CD4-positive, CD25-positive, alpha-beta regulatory T cell (primary cell): ENCODE measurements around the gene APBA2. TPM values are rescaled to one million over a fixed set of nuclear protein-coding genes. Genes with fewer than 3 reads are reported as not detected.

Source experiments
- ATAC-seq, 2 donors: fragments of 150-1000 bp; cut with Tn5 transposase; one replicate each; pipeline ENCODE4 v1.10.0; 2021; ENCODE audit warnings: low read depth in 2 of 2, moderate number of reproducible peaks in 2 of 2, moderate library complexity in 1 of 2
- DNase-seq, 3 donors: peaks; one replicate each; pipeline versions ENCODE4 v3.0.0 to v3.0.0-alpha.2; 2012 to 2022; ENCODE audit warnings: mixed read lengths in 1 of 3
- H3K27ac ChIP-seq: one replicate; pipeline ENCODE4 v1.7.0; 2013; ENCODE audit warnings: mild to moderate bottlenecking, low read length; ENCODE audit not compliant: insufficient read depth, poor library complexity, severe bottlenecking
- H3K27me3 ChIP-seq: one replicate; pipeline ENCODE4 v1.7.0; 2013; ENCODE audit warnings: low read length; ENCODE audit not compliant: control insufficient read depth, insufficient read depth
- H3K36me3 ChIP-seq: one replicate; pipeline ENCODE4 v1.7.0; 2013; ENCODE audit warnings: mild to moderate bottlenecking, low read length, moderate library complexity; ENCODE audit not compliant: control insufficient read depth, insufficient read depth
- H3K4me1 ChIP-seq: 2 replicates; pipeline ENCODE4 v1.7.0; 2013; ENCODE audit warnings: mild to moderate bottlenecking, low read length; ENCODE audit not compliant: insufficient read depth, control insufficient read depth, poor library complexity, severe bottlenecking
- H3K4me3 ChIP-seq: one replicate; pipeline ENCODE4 v1.7.0; 2013; ENCODE audit warnings: low read depth, mild to moderate bottlenecking, low read length, moderate library complexity
- H3K9me3 ChIP-seq, 2 experiments: 1 replicate in 1 of 2; 2 replicates in 1 of 2; pipeline ENCODE4 v1.7.0; 2013; ENCODE audit warnings: low read length in 2 of 2, mild to moderate bottlenecking in 1 of 2, moderate library complexity in 1 of 2; ENCODE audit not compliant: control insufficient read depth in 2 of 2
- H3K27ac Mint-ChIP-seq, 3 donors: one replicate each; pipeline ENCODE4 v1.8.0; 2020 to 2022; ENCODE audit warnings: mild to moderate bottlenecking in 3 of 3, mixed read lengths in 3 of 3, moderate library complexity in 2 of 3
- H3K27me3 Mint-ChIP-seq: one replicate; pipeline ENCODE4 v1.8.0; 2022; ENCODE audit warnings: mild to moderate bottlenecking, mixed read lengths
- H3K36me3 Mint-ChIP-seq: one replicate; pipeline ENCODE4 v1.8.0; 2020; ENCODE audit warnings: mixed read lengths
- H3K4me1 Mint-ChIP-seq, 4 donors: one replicate each; pipeline ENCODE4 v1.8.0; 2020 to 2022; ENCODE audit warnings: mixed read lengths in 4 of 4, mild to moderate bottlenecking in 1 of 4
- H3K4me3 Mint-ChIP-seq, 4 donors: one replicate each; pipeline ENCODE4 v1.8.0; 2020 to 2022; ENCODE audit warnings: mild to moderate bottlenecking in 4 of 4, mixed read lengths in 4 of 4, moderate library complexity in 3 of 4
- H3K9me3 Mint-ChIP-seq, 7 donors: one replicate each; pipeline ENCODE4 v1.8.0; 2020 to 2022; ENCODE audit warnings: mixed read lengths in 7 of 7, mild to moderate bottlenecking in 3 of 7, moderate library complexity in 2 of 7
- polyA plus RNA-seq, 4 donors: library from polyadenylated mRNA; unstranded; fragments of 300-500 nt; fragmentation: Illumina TruSeq; gene quantifications; one replicate each; pipeline ENCODE4 v1.2.3, GENCODE V29; 2021
- total RNA-seq: library from RNA; stranded (reverse); gene quantifications from one replicate; pipeline ENCODE4 v1.2.3, GENCODE V29; 2022

APBA2 gene
- total and polyA plus RNA-seq, 5 donors from 2014 or later: 8.6 to 24.2 (median 13.9) TPM

DNA sequence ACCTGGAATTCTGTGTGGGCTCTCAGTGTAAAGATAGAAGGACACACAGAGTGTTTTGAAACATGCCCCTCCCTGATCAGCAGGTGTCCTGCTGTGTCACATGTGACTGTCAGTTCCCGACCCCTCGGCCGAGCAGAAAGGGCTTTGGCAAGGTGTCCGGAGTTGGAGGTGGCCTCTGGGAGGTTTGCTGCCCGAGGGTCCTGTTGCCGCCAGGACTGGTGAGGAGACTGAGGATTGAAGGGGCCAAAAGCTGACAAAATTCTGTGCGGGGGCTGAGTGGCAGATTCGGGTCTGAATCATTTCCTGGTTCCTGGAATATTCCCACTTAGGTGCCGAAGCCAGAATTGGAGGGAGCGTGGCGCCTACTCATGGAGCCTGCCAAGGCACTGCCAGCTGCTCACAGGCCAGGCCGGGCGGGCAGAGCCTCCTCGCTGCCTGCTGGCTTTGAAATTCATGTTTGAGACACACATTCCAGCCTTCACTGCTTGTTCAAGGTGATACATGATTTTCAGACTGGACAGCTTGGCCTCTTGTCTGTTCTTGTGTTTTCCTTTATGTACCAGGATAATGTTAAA lies 83.8 kb downstream of the APBA2 start:
- Mint-ChIP-seq H3K9me3 (no peaks in the 10 kb centered on the region), H3K4me1 (peaks cover 0 to 6% (median 3%) of the 10 kb centered on the region in 4 donors), H3K36me3 (no peaks in the 10 kb centered on the region), H3K27ac (no peak overlapping the region), H3K27me3 (peaks cover 4% of the 10 kb centered on the region), H3K4me3 (no peak overlapping the region)
- Histone ChIP-seq H3K27ac (no peak overlapping the region), H3K27me3 (no peaks in the 10 kb centered on the region), H3K36me3 (no peaks in the 10 kb centered on the region), H3K4me3 (no peak overlapping the region), H3K9me3 (no peaks in the 10 kb centered on the region), H3K4me1 (no peaks in the 10 kb centered on the region)
- ATAC-seq (no peak), DNase-seq (no peak)

DNA sequence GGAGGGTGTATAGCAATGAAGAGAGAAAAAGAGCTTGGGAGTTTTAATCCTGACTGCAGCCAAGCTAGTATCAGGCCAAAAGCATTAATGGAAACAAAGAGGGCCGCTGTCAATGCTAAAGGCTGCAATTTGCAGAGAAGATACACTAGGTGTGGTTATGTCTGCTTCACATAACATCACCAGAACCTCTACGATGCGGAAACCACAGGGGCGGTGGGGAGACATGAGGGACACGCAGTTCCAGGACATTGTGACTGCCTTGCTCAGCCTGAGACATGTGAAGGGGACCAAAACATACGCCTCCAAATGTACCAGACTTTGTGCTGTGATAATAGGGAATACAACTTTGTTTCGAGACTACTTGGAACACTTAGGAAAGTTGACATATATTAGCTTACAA lies 88.4 kb downstream of the APBA2 start:
- Mint-ChIP-seq H3K4me1 (peaks cover 0 to 8% (median 0%) of the 10 kb centered on the region in 4 donors), H3K9me3 (no peaks in the 10 kb centered on the region), H3K4me3 (no peak overlapping the region), H3K36me3 (no peaks in the 10 kb centered on the region), H3K27ac (no peak overlapping the region), H3K27me3 (no peaks in the 10 kb centered on the region)
- ATAC-seq (no peak), DNase-seq (no peak)
- H3K27ac ChIP-seq: no peak overlapping the region
- H3K9me3 ChIP-seq: no peaks in the 10 kb centered on the region
- no peak overlapping the region for H3K4me3 ChIP-seq
- H3K4me1 ChIP-seq: no peaks in the 10 kb centered on the region
- H3K36me3 ChIP-seq: no peaks in the 10 kb centered on the region
- H3K27me3 ChIP-seq: no peaks in the 10 kb centered on the region

DNA sequence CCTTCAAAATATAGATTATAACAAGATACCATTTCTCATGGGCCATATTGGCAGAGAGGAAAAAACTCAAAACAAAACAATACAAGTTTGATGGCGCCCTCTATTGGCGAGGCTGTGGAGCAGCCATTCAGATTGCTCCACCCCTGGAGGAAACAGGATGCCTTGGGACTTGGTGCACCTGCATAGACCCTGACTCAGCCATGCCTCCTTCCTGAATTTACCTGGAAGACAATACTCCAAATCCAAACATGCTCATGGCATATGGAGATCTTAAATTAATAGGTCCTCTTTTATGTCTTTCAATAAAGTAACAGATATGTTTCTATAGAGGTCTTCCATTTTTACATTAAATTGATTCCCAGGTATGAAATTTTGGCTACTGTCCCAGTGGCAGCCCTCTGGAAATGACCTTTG lies 90.0 kb downstream of the APBA2 start:
- Mint-ChIP-seq H3K27me3 (no peaks in the 10 kb centered on the region), H3K4me1 (peaks cover 0 to 12% (median 0%) of the 10 kb centered on the region in 4 donors), H3K9me3 (no peaks in the 10 kb centered on the region), H3K4me3 (no peak overlapping the region), H3K36me3 (no peaks in the 10 kb centered on the region), H3K27ac (no peak overlapping the region)
- no peaks in the 10 kb centered on the region for H3K27me3 ChIP-seq
- no peak overlapping the region for H3K4me3 ChIP-seq
- H3K36me3 ChIP-seq: no peaks in the 10 kb centered on the region
- ATAC-seq (peak; percentile 65 to 67), DNase-seq (peak; percentile 30 to 63 (median 56))
- no peaks in the 10 kb centered on the region for H3K9me3 ChIP-seq
- no peaks in the 10 kb centered on the region for H3K4me1 ChIP-seq
- no peak overlapping the region for H3K27ac ChIP-seq

DNA sequence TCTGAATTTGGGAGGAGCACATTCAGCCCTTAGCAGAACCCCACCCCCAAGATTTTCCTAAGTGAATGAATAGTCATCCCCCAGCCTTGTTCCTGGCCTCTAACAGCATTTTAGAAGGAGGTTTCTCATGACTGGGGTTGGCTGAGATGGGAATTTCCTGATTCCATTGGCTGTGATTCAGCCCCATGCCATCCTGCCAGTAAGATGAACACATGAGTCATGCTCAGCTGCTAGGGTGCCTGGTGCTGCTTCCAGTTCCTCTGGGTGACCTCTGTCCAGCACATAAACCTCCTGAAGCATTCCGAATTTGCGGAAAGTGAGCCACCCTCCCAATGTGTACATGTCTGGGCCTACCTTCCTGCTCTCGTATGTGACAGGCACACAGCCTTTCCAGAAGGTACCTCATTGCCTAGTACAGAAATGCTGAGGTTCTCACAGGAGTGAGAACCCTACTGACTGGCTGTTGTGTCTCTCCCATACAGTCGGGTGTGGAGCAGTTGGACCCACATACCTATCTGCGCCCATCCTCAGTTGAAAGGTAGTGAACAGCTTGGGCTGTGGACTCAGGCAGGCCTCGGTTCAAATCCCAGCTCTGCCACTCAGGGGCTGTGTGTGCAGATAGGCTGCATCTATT lies 91.7 kb downstream of the APBA2 start:
- Histone ChIP-seq H3K27me3 (no peaks in the 10 kb centered on the region), H3K4me3 (no peak overlapping the region), H3K9me3 (no peaks in the 10 kb centered on the region), H3K27ac (no peak overlapping the region), H3K4me1 (no peaks in the 10 kb centered on the region), H3K36me3 (no peaks in the 10 kb centered on the region)
- H3K36me3 Mint-ChIP-seq: peaks cover 4% of the 10 kb centered on the region
- DNase-seq: no peak
- no peak for ATAC-seq
- H3K9me3 Mint-ChIP-seq: no peaks in the 10 kb centered on the region
- peaks cover 8% of the 10 kb centered on the region for H3K27me3 Mint-ChIP-seq
- no peak overlapping the region for H3K4me3 Mint-ChIP-seq
- peaks cover 0 to 12% (median 0%) of the 10 kb centered on the region in 4 donors for H3K4me1 Mint-ChIP-seq
- H3K27ac Mint-ChIP-seq: no peak overlapping the region

DNA sequence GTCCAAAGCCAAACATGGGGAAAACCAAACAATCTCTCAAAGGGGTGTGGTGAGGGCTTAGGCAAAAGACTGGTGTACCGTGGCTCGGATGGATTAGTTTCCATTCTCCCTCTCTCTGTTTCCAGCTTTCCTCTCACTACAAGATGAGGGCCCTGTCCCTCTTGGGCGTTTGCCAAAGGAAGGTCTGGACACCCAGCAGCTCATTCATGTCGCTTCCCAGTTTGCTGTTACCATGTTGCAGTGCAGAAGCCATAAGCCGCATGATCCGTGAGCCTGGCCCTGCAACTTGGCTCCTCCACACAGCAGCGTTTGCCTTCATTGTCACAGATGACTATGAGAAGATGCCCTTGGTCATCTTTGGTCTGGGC lies 92.2 kb downstream of the APBA2 start:
- Mint-ChIP-seq H3K9me3 (no peaks in the 10 kb centered on the region), H3K4me1 (peaks cover 0 to 12% (median 0%) of the 10 kb centered on the region in 4 donors), H3K4me3 (no peak overlapping the region), H3K36me3 (peaks cover 4% of the 10 kb centered on the region), H3K27ac (no peak overlapping the region), H3K27me3 (peaks cover 8% of the 10 kb centered on the region)
- Histone ChIP-seq H3K9me3 (no peaks in the 10 kb centered on the region), H3K36me3 (no peaks in the 10 kb centered on the region), H3K27ac (no peak overlapping the region), H3K27me3 (no peaks in the 10 kb centered on the region), H3K4me1 (no peaks in the 10 kb centered on the region), H3K4me3 (no peak overlapping the region)
- DNase-seq (no peak), ATAC-seq (no peak)

DNA sequence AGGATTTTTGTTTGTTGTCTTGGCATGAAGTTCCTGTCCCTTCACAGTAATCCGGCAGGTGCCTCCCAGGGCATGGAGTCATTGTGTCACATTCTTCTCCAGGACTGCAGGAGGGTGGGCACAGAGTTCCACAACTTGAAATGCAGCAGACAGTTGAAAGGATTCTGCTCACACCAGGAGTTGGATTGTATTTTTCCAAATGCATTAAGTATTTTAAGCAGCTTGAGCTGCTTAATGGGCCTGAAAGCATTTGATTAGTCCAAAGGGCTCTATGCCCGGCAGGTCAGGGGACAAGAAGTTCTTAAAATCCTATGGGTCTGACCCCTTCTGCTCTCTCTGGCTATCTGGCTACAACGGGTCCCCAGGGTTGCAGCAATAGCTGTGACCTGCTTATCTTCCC lies 92.9 kb downstream of the APBA2 start:
- Histone ChIP-seq H3K4me3 (no peak overlapping the region), H3K27me3 (no peaks in the 10 kb centered on the region), H3K36me3 (no peaks in the 10 kb centered on the region), H3K9me3 (no peaks in the 10 kb centered on the region), H3K27ac (no peak overlapping the region), H3K4me1 (no peaks in the 10 kb centered on the region)
- H3K27me3 Mint-ChIP-seq: peaks cover 8% of the 10 kb centered on the region
- ATAC-seq (no peak), DNase-seq (no peak)
- H3K4me3 Mint-ChIP-seq: no peak overlapping the region
- peaks cover 0 to 12% (median 0%) of the 10 kb centered on the region in 4 donors for H3K4me1 Mint-ChIP-seq
- no peak overlapping the region for H3K27ac Mint-ChIP-seq
- peaks cover 4% of the 10 kb centered on the region for H3K36me3 Mint-ChIP-seq
- H3K9me3 Mint-ChIP-seq: no peaks in the 10 kb centered on the region

DNA sequence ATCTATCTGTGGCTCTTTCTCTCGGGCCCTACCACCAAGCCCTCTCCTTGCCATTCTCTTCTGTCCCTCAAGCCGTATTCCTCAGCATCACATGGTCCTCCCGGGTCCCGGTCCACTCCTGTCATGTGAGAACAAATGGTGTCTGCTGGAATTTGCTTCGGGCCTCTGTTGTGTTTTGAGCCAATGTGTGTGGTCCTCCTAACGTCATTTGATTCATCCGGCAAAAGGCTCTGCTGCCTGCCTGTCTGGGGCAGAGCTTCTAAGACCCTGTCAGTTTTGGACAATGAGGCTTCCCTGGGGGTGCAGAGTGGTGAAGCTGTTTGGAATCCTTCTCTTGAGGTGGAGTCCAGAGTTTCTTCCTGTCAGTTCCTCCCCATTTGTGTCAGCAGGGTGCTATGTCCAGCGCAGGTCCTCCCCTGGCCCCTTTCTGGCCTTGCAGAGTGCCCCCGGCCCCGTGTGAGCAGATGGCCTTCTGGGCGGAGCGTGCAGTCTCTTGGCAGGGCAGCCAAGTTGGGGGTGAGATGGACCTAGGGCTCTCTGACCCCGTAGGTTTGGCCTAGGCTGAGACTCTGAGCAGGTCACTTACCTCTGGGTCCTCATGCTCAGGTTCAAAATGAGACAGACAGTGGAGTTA lies 93.6 kb downstream of the APBA2 start:
- ATAC-seq (no peak), DNase-seq (no peak)
- H3K4me3 Mint-ChIP-seq: no peak overlapping the region
- H3K27me3 Mint-ChIP-seq: peaks cover 8% of the 10 kb centered on the region
- H3K4me1 ChIP-seq: no peaks in the 10 kb centered on the region
- no peaks in the 10 kb centered on the region for H3K9me3 ChIP-seq
- no peak overlapping the region for H3K27ac Mint-ChIP-seq
- H3K36me3 ChIP-seq: no peaks in the 10 kb centered on the region
- no peak overlapping the region for H3K4me3 ChIP-seq
- H3K27me3 ChIP-seq: no peaks in the 10 kb centered on the region
- H3K36me3 Mint-ChIP-seq: peaks cover 4% of the 10 kb centered on the region
- no peaks in the 10 kb centered on the region for H3K9me3 Mint-ChIP-seq
- H3K27ac ChIP-seq: no peak overlapping the region
- H3K4me1 Mint-ChIP-seq: peaks cover 0 to 16% (median 0%) of the 10 kb centered on the region in 4 donors
